ENCODE data around the gene PRMT7. TPM values are rescaled to one million over a fixed set of nuclear protein-coding genes. Genes with fewer than 3 reads are reported as not detected.
A peak's percentile ranks its signal among the peaks of the same experiment; 100 is the strongest.

The PRMT7 gene
- total RNA-seq, 1 donor from 2014 or later = 36.7 TPM

- Mint-ChIP-seq H3K4me1 (ENCODE audit: low read depth, unreplicated experiment) (peaks cover 19% of the 10 kb centered on the region), H3K9me3 (ENCODE audit: unreplicated experiment) (no peaks in the 10 kb centered on the region), H3K27ac (ENCODE audit: unreplicated experiment) (no peak overlapping the region), H3K36me3 (ENCODE audit: low read depth, unreplicated experiment) (peaks cover 8% of the 10 kb centered on the region), H3K27me3 (ENCODE audit: low read depth, unreplicated experiment) (no peaks in the 10 kb centered on the region), H3K4me3 (ENCODE audit: unreplicated experiment) (peak overlapping the region; percentile 64)
- Histone ChIP-seq H2AFZ (ENCODE audit: low read depth, low read length) (no peak overlapping the region), H3K79me2 (ENCODE audit: insufficient read depth, low read length) (peaks cover 89% of the 10 kb centered on the region), H3K4me2 (ENCODE audit: low read length) (peak overlapping the region; percentile 11), H3K27ac (ENCODE audit: low read depth, low read length) (no peak overlapping the region), H3K9me3 (ENCODE audit: insufficient read depth, low read depth, low read length) (no peaks in the 10 kb centered on the region), H3K27me3 (ENCODE audit: insufficient read depth, low read length) (no peaks in the 10 kb centered on the region), H3K4me3 (ENCODE audit: insufficient read depth, low read depth, low read length) (no peak overlapping the region), H3K36me3 (ENCODE audit: insufficient read depth, low read length) (no peaks in the 10 kb centered on the region), H3K4me1 (ENCODE audit: insufficient read depth, low read length) (peaks cover 8% of the 10 kb centered on the region), H3K9ac (ENCODE audit: low read length) (no peak overlapping the region), H4K20me1 (ENCODE audit: insufficient read depth, low read length) (peaks cover 62% of the 10 kb centered on the region)
- FAIRE-seq = no peak
- no peak for DNase-seq (ENCODE audit: low read depth)
- TF ChIP-seq, protein P1, sequence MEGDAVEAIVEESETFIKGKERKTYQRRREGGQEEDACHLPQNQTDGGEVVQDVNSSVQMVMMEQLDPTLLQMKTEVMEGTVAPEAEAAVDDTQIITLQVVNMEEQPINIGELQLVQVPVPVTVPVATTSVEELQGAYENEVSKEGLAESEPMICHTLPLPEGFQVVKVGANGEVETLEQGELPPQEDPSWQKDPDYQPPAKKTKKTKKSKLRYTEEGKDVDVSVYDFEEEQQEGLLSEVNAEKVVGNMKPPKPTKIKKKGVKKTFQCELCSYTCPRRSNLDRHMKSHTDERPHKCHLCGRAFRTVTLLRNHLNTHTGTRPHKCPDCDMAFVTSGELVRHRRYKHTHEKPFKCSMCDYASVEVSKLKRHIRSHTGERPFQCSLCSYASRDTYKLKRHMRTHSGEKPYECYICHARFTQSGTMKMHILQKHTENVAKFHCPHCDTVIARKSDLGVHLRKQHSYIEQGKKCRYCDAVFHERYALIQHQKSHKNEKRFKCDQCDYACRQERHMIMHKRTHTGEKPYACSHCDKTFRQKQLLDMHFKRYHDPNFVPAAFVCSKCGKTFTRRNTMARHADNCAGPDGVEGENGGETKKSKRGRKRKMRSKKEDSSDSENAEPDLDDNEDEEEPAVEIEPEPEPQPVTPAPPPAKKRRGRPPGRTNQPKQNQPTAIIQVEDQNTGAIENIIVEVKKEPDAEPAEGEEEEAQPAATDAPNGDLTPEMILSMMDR (IDR thresholded peaks at IDR 0.05; ENCODE audit: insufficient read depth, low read depth, low read length) = no peak
- TF ChIP-seq EZH2 (IDR thresholded peaks at IDR 0.05; ENCODE audit: insufficient read depth, low read length) = no peak
Observed at GRCh38 chr16:68267612-68268405, 43.0 kb upstream of the PRMT7 start.

GRCh38 chr16:68269793-68270192 lies 41.0 kb upstream of the PRMT7 start:
- no peak for FAIRE-seq
- Mint-ChIP-seq H3K27ac (ENCODE audit: unreplicated experiment) (no peak overlapping the region), H3K4me1 (ENCODE audit: low read depth, unreplicated experiment) (peaks cover 19% of the 10 kb centered on the region), H3K27me3 (ENCODE audit: low read depth, unreplicated experiment) (no peaks in the 10 kb centered on the region), H3K4me3 (ENCODE audit: unreplicated experiment) (no peak overlapping the region), H3K9me3 (ENCODE audit: unreplicated experiment) (no peaks in the 10 kb centered on the region), H3K36me3 (ENCODE audit: low read depth, unreplicated experiment) (peaks cover 13% of the 10 kb centered on the region)
- H3K79me2 ChIP-seq (ENCODE audit: insufficient read depth, low read length) = peaks cover 98% of the 10 kb centered on the region
- no peak for DNase-seq (ENCODE audit: low read depth)
- H3K9me3 ChIP-seq (ENCODE audit: insufficient read depth, low read depth, low read length) = no peaks in the 10 kb centered on the region
- no peak overlapping the region for H3K4me3 ChIP-seq (ENCODE audit: insufficient read depth, low read depth, low read length)
- H4K20me1 ChIP-seq (ENCODE audit: insufficient read depth, low read length) = peaks cover 81% of the 10 kb centered on the region
- H3K27ac ChIP-seq (ENCODE audit: low read depth, low read length) = no peak overlapping the region
- peaks cover 8% of the 10 kb centered on the region for H3K4me1 ChIP-seq (ENCODE audit: insufficient read depth, low read length)
- TF ChIP-seq EZH2 (IDR thresholded peaks at IDR 0.05; ENCODE audit: insufficient read depth, low read length) = no peak
- TF ChIP-seq, protein P1 (IDR thresholded peaks at IDR 0.05; ENCODE audit: insufficient read depth, low read depth, low read length) = no peak
- H3K9ac ChIP-seq (ENCODE audit: low read length) = no peak overlapping the region
- no peaks in the 10 kb centered on the region for H3K27me3 ChIP-seq (ENCODE audit: insufficient read depth, low read length)
- peaks cover 6% of the 10 kb centered on the region for H3K36me3 ChIP-seq (ENCODE audit: insufficient read depth, low read length)
- no peak overlapping the region for H3K4me2 ChIP-seq (ENCODE audit: low read length)
- no peak overlapping the region for H2AFZ ChIP-seq (ENCODE audit: low read depth, low read length)

GRCh38 chr16:68270353-68270752 lies 40.5 kb upstream of the PRMT7 start:
- Histone ChIP-seq H3K4me3 (ENCODE audit: insufficient read depth, low read depth, low read length) (no peak overlapping the region), H3K9me3 (ENCODE audit: insufficient read depth, low read depth, low read length) (no peaks in the 10 kb centered on the region), H3K27ac (ENCODE audit: low read depth, low read length) (no peak overlapping the region), H2AFZ (ENCODE audit: low read depth, low read length) (no peak overlapping the region), H3K9ac (ENCODE audit: low read length) (no peak overlapping the region), H4K20me1 (ENCODE audit: insufficient read depth, low read length) (peaks cover 82% of the 10 kb centered on the region), H3K27me3 (ENCODE audit: insufficient read depth, low read length) (no peaks in the 10 kb centered on the region), H3K4me1 (ENCODE audit: insufficient read depth, low read length) (peaks cover 7% of the 10 kb centered on the region), H3K79me2 (ENCODE audit: insufficient read depth, low read length) (peaks cover 96% of the 10 kb centered on the region), H3K4me2 (ENCODE audit: low read length) (no peak overlapping the region), H3K36me3 (ENCODE audit: insufficient read depth, low read length) (peaks cover 6% of the 10 kb centered on the region)
- DNase-seq (ENCODE audit: low read depth) (no peak), FAIRE-seq (no peak)
- peaks cover 13% of the 10 kb centered on the region for H3K36me3 Mint-ChIP-seq (ENCODE audit: low read depth, unreplicated experiment)
- H3K9me3 Mint-ChIP-seq (ENCODE audit: unreplicated experiment) = no peaks in the 10 kb centered on the region
- no peak overlapping the region for H3K27ac Mint-ChIP-seq (ENCODE audit: unreplicated experiment)
- no peak overlapping the region for H3K4me3 Mint-ChIP-seq (ENCODE audit: unreplicated experiment)
- TF ChIP-seq, protein P1 (IDR thresholded peaks at IDR 0.05; ENCODE audit: insufficient read depth, low read depth, low read length) = no peak
- TF ChIP-seq EZH2 (IDR thresholded peaks at IDR 0.05; ENCODE audit: insufficient read depth, low read length) = no peak
- peaks cover 19% of the 10 kb centered on the region for H3K4me1 Mint-ChIP-seq (ENCODE audit: low read depth, unreplicated experiment)
- H3K27me3 Mint-ChIP-seq (ENCODE audit: low read depth, unreplicated experiment) = no peaks in the 10 kb centered on the region

Measured in astrocyte (in vitro differentiated cells and primary cell).